ENCODE results near the gene GPT2.

The GPT2 gene

GRCh38 chr16:46972429-46973206 lies 88.5 kb downstream of the GPT2 start:
- peak in 8 of 14 donors; percentile 3 to 49 (median 33) for DNase-seq

DNA sequence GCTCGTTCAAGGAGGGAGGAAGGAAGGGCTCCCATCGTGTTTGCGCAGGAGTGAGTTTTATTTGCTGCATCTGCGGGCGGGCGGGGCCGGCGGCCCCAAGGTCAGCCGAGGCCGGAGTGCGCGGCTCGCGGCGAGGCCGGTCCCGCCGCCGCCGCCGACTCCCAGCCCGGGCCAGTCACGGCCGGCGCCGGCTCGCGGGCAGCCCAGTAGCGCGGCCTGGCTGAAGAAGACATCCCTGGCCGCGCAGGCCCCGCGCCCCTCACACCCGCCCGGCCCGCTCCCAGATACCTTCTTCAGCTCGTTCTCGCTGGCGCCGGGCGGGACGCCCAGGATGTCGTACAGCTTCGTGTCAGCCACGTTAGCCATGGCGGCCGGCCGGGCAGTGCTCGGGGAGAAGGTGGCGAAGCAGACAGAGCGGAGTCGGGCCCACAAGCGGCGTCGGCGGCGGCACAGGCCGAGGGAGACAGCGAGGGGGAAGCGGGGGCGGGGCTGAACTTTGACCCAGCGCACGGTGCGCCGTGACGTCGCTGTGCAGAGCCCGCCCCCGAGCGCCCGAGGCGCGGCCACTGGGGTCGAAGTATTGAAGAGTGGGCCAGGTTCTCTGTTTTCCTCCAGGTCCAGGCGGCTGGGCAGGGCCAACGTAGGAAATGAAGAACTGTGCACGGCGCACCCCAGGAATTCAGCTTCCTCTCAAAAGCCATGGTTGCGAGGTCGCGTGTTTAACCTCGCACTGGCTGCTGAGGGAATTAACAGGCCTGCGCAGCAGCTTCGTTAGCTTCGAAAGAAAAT lies 89.2 kb downstream of the GPT2 start, which contains the start of gene DNAJA2:
TSS of gene DNAJA2 (minus strand) at position 468 of the 789 bp plus-strand sequence. CDS start at position 366, 102 bp downstream.
- DNase-seq, result peak; percentile 53 to 90 (median 82)

- DNase-seq, result no peak
Observed at GRCh38 chr16:46973996-46974324, 89.8 kb downstream of the GPT2 start.

DNA sequence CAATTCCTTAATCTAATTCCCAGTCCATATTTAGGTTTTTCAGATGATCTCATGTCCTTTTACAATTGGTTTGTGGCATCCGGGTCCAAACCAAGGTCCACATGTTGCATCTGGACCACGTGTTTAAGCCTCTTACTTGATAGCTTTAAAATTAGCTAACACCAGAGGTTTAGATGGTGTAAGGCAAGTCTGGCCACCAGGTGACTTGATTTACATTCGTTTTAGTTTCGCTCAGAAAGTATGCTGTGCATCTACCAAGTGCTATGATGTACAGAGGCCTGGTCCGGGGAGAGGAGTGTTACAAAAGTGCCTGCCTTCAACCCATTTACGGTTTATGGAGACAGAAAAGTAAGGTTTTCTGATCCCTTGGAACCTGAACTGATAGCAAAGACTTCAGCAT lies 90.2 kb downstream of the GPT2 start:
- DNase-seq, result peak in 1 of 14 donors; percentile 2

DNA sequence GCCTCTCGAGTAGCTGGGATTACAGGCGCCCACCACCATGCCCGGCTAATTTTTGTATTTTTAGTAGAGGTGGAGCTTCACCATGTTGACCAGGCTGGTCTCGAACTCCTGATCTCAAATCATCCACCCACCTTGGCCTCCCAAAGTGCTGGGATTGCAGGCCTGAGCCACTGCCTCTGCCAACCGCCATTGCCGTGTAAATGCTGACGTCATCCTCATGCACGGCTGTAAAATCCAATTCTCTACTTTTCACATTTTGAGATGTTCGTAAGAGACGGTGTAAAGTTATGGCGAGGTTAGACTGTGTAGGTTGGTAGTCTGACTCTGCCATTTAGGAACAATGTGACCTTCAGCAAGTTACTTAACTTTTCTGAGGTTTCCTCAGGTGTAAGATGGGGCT lies 91.0 kb downstream of the GPT2 start:
- no peak for DNase-seq

- DNase-seq, result no peak
Observed at GRCh38 chr16:46975908-46976470, 91.8 kb downstream of the GPT2 start.

GRCh38 chr16:46976550-46976949 lies 92.4 kb downstream of the GPT2 start:
- no peak for DNase-seq
